Osteoblast (primary cell): ENCODE results near the gene CPTP. TPM values are rescaled to one million over a fixed set of nuclear protein-coding genes. Genes with fewer than 3 reads are reported as not detected.
A peak's percentile ranks its signal among the peaks of the same experiment; 100 is the strongest.

Experiments used
- DNase-seq: peaks from one replicate; pipeline ENCODE4 v3.0.0; 2011; ENCODE audit warnings: low spot score, mixed read lengths; ENCODE audit not compliant: insufficient read length; ENCODE audit errors: missing footprints
- H2AFZ ChIP-seq: 2 replicates; pipeline ENCODE4 v1.6.0; 2011; ENCODE audit warnings: mild to moderate bottlenecking, low read length
- H3K27ac ChIP-seq: 2 replicates; pipeline ENCODE4 v1.5.1; 2011; ENCODE audit warnings: mild to moderate bottlenecking, low read depth, low read length, moderate library complexity
- H3K27me3 ChIP-seq: 2 replicates; pipeline ENCODE4 v1.6.0; 2012; ENCODE audit warnings: mild to moderate bottlenecking, control low read depth, inconsistent platforms, low read length, moderate library complexity; ENCODE audit not compliant: insufficient read depth
- H3K36me3 ChIP-seq: 2 replicates; pipeline ENCODE4 v1.5.1; 2011; ENCODE audit warnings: mild to moderate bottlenecking, low read length, control low read depth, moderate library complexity; ENCODE audit not compliant: insufficient read depth
- H3K4me1 ChIP-seq: 2 replicates; pipeline ENCODE4 v1.5.1; 2011; ENCODE audit warnings: mild to moderate bottlenecking, low read length, control low read depth, moderate library complexity; ENCODE audit not compliant: insufficient read depth
- H3K4me2 ChIP-seq: 2 replicates; pipeline ENCODE4 v1.6.0; 2011; ENCODE audit warnings: mild to moderate bottlenecking, low read length; ENCODE audit not compliant: insufficient read depth
- H3K4me3 ChIP-seq: fragments of 200-600 bp; sonication (generic); 3 replicates; pipeline ENCODE4 v1.5.1; 2012; ENCODE audit warnings: mild to moderate bottlenecking, low read length, inconsistent platforms; ENCODE audit not compliant: insufficient read depth
- H3K79me2 ChIP-seq: 2 replicates; pipeline ENCODE4 v1.6.0; 2012; ENCODE audit warnings: mild to moderate bottlenecking, low read length, control low read depth, inconsistent platforms; ENCODE audit not compliant: insufficient read depth
- H3K9me3 ChIP-seq: 2 replicates; pipeline ENCODE4 v1.5.1; 2011; ENCODE audit warnings: low read depth, low read length, control low read depth
- H4K20me1 ChIP-seq: 2 replicates; pipeline ENCODE4 v1.6.0; 2012; ENCODE audit warnings: mild to moderate bottlenecking, low read length, control low read depth; ENCODE audit not compliant: insufficient read depth
- total RNA-seq: library from RNA; depleted of rRNA; stranded (reverse); fragments of >200 nt; gene quantifications from 2 replicates; pipeline ENCODE4 v1.2.3, GENCODE V29; 2012
- TF ChIP-seq, protein P1 (sequence below): IDR thresholded peaks from 2 replicates; pipeline ENCODE4 v1.5.1; 2011; ENCODE audit warnings: mild to moderate bottlenecking, low read depth, low read length, moderate library complexity; ENCODE audit errors: extremely low read depth

The CPTP gene
- total RNA-seq, 1 donor, result 13.8 TPM

DNA sequence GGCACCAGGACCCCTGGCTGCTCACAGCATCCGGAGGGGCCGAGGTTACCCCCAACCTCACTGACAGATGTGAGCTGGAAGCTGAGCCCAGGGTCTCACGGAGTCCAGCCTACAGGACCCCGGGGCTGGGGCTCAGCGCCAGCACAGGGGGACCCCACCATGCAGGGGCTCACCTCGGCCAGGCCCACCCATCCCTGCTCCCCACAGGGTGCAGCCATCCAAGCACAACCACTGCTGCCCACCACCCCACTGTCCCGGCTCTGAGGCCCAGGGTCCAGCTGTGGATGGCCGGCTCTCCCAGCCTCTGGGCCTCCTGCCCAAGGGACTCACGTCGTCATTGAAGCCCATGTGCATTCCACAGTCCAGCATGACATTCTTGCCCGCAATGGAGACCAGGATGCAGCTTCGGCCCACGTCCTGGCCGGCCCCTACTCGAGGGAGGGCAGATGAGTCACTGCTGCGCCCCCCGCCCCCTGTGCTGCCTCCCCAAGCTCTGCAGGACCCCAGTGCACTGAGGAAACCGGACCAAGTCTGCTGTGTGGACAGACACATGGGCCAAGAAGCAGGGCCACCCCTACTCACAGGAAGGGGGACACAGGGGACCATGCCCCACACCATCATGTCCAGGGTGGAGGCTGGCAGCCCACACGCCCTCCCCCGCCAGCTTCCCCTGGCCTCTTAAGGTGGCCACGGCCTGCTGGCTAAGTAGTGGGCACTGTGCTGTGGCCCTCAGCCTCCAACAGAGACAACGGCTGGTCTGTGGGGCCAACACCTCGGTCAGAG is 3.7 kb upstream of the CPTP start:
- Histone ChIP-seq H3K36me3 (peaks cover 23% of the 10 kb centered on the region), H3K4me1 (peaks cover 20% of the 10 kb centered on the region), H3K79me2 (peaks cover 79% of the 10 kb centered on the region), H3K4me3 (no peak overlapping the region), H3K9me3 (no peaks in the 10 kb centered on the region), H3K27ac (peak overlapping the region; percentile 37), H4K20me1 (peaks cover 45% of the 10 kb centered on the region), H2AFZ (no peak overlapping the region), H3K4me2 (no peak overlapping the region), H3K27me3 (no peaks in the 10 kb centered on the region)
- TF ChIP-seq, protein P1, sequence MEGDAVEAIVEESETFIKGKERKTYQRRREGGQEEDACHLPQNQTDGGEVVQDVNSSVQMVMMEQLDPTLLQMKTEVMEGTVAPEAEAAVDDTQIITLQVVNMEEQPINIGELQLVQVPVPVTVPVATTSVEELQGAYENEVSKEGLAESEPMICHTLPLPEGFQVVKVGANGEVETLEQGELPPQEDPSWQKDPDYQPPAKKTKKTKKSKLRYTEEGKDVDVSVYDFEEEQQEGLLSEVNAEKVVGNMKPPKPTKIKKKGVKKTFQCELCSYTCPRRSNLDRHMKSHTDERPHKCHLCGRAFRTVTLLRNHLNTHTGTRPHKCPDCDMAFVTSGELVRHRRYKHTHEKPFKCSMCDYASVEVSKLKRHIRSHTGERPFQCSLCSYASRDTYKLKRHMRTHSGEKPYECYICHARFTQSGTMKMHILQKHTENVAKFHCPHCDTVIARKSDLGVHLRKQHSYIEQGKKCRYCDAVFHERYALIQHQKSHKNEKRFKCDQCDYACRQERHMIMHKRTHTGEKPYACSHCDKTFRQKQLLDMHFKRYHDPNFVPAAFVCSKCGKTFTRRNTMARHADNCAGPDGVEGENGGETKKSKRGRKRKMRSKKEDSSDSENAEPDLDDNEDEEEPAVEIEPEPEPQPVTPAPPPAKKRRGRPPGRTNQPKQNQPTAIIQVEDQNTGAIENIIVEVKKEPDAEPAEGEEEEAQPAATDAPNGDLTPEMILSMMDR, result no peak
- DNase-seq, result no peak

DNA sequence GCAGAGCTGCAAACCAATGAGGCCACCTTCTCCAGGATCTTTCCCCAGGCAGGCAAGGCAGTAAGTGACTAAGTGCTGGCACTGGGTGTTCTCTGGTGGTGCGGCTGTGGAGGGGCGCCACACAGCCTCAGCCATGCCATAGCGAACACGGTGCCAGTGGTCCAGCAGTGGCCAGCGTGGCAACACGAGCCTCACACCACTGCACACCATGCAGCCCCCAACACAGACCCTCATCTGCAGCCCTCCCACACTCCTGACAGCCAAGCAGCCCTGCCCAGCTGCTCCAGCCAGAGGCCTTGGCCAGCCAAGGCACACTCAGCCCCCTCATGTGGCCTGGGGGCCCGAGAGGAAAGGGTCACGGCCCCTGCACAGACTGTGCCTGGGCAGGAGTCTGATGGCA is 3.1 kb upstream of the CPTP start:
- DNase-seq, result no peak
- H3K4me2 ChIP-seq, result no peak overlapping the region
- H3K79me2 ChIP-seq, result peaks cover 81% of the 10 kb centered on the region
- H3K4me3 ChIP-seq, result no peak overlapping the region
- TF ChIP-seq, protein P1, result no peak
- peak overlapping the region; percentile 33 for H3K27ac ChIP-seq
- peaks cover 22% of the 10 kb centered on the region for H3K4me1 ChIP-seq
- no peaks in the 10 kb centered on the region for H3K9me3 ChIP-seq
- no peak overlapping the region for H2AFZ ChIP-seq
- peaks cover 51% of the 10 kb centered on the region for H4K20me1 ChIP-seq
- peaks cover 23% of the 10 kb centered on the region for H3K36me3 ChIP-seq
- H3K27me3 ChIP-seq, result no peaks in the 10 kb centered on the region

DNA sequence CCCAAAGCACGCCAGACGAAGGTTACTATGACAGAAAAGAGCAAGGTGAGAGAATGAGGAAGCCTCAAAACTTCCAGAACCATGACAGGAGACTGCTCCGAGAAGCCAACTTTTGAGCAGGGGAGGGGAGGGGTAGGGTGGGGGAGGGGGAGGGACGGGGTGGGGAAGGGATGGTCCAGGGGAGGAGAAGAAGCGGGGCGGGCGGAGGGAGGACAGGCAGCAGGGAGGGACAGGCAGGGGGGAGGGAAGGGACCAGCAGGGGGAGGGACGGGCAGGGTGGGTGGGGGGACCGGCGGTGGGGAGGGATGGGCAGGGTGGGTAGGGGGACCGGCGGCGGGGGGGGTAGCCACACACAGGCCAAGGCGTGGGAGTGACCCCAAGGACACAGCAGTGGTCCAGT is 2.2 kb upstream of the CPTP start:
- H3K79me2 ChIP-seq, result peaks cover 86% of the 10 kb centered on the region
- peaks cover 49% of the 10 kb centered on the region for H4K20me1 ChIP-seq
- peaks cover 22% of the 10 kb centered on the region for H3K36me3 ChIP-seq

DNA sequence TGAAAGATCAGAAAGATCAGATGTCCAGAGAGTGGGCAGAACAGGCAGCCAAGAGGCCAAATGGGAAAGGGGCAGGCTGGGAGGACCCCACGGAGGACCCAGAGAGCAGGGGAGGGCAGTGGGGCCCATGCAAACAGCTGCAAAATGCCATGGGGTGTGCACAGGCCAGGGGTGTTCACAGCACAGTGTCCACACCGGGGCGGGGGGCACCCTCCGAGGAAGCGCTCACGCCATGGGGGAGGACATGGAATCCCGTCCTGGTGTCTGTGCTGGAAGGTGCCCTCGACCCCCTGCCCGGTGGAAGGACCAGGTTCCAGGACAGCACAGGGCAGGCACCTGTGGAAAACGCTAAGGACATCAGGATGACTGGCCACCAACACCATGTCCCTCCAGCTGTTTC is 1.6 kb upstream of the CPTP start:
- H3K4me1 ChIP-seq, result peaks cover 21% of the 10 kb centered on the region
- H3K27ac ChIP-seq, result no peak overlapping the region
- TF ChIP-seq, protein P1, result no peak
- no peaks in the 10 kb centered on the region for H3K9me3 ChIP-seq
- H3K79me2 ChIP-seq, result peaks cover 82% of the 10 kb centered on the region
- DNase-seq, result no peak
- no peak overlapping the region for H2AFZ ChIP-seq
- H3K27me3 ChIP-seq, result no peaks in the 10 kb centered on the region
- H3K36me3 ChIP-seq, result peaks cover 18% of the 10 kb centered on the region
- peaks cover 47% of the 10 kb centered on the region for H4K20me1 ChIP-seq
- no peak overlapping the region for H3K4me3 ChIP-seq
- H3K4me2 ChIP-seq, result peak overlapping the region; percentile 4

More for the DNA sequence above, 2.2 kb upstream of the CPTP start:
- Histone ChIP-seq H3K9me3 (no peaks in the 10 kb centered on the region), H2AFZ (no peak overlapping the region), H3K27me3 (no peaks in the 10 kb centered on the region), H3K4me3 (no peak overlapping the region), H3K4me1 (peaks cover 22% of the 10 kb centered on the region), H3K27ac (no peak overlapping the region), H3K4me2 (no peak overlapping the region)
- DNase-seq, result no peak
- TF ChIP-seq, protein P1, result no peak
